Liver (tissue), 9 donors: ENCODE data around the gene OR2C3. TPM values are rescaled to one million over a fixed set of nuclear protein-coding genes. Genes with fewer than 3 reads are reported as not detected.

Source experiments
- DNase-seq: peaks from one replicate; pipeline ENCODE4 v3.0.0-alpha.2; 2017; ENCODE audit warnings: low spot score
- H3K27ac ChIP-seq, 2 donors: one replicate each; pipeline ENCODE4 v1.7.0; 2013; ENCODE audit warnings: inconsistent platforms in 2 of 2, low read length in 2 of 2, control low read depth in 1 of 2, low read depth in 1 of 2, mild to moderate bottlenecking in 1 of 2
- H3K27me3 ChIP-seq, 4 donors: one replicate each; pipeline versions ENCODE4 v1.6.1 to v1.7.0; 2013; ENCODE audit warnings: low read length in 3 of 4, inconsistent platforms in 1 of 4, mild to moderate bottlenecking in 1 of 4, moderate library complexity in 1 of 4; ENCODE audit not compliant: control insufficient read depth in 4 of 4, insufficient read depth in 4 of 4
- H3K36me3 ChIP-seq, 4 donors: one replicate each; pipeline versions ENCODE4 v1.6.1 to v1.7.0; 2013; ENCODE audit warnings: low read length in 3 of 4, mild to moderate bottlenecking in 3 of 4, low read depth in 1 of 4, moderate library complexity in 1 of 4; ENCODE audit not compliant: control insufficient read depth in 4 of 4, insufficient read depth in 3 of 4
- H3K4me1 ChIP-seq, 4 donors: one replicate each; pipeline versions ENCODE4 v1.6.1 to v1.7.0; 2013; ENCODE audit warnings: low read length in 3 of 4, mild to moderate bottlenecking in 3 of 4, moderate library complexity in 1 of 4; ENCODE audit not compliant: control insufficient read depth in 4 of 4, insufficient read depth in 4 of 4
- H3K4me3 ChIP-seq, 3 donors: one replicate each; pipeline versions ENCODE4 v1.6.1 to v1.7.0; 2013; ENCODE audit warnings: low read length in 3 of 3, control low read depth in 1 of 3, low read depth in 1 of 3, mild to moderate bottlenecking in 1 of 3
- H3K9ac ChIP-seq, 2 donors: one replicate each; pipeline ENCODE4 v1.7.0; 2013; ENCODE audit warnings: low read length in 2 of 2, mild to moderate bottlenecking in 2 of 2, moderate library complexity in 2 of 2, control low read depth in 1 of 2, low read depth in 1 of 2
- H3K9me3 ChIP-seq, 4 donors: one replicate each; pipeline versions ENCODE4 v1.6.1 to v1.7.0; 2013; ENCODE audit warnings: low read length in 3 of 4; ENCODE audit not compliant: control insufficient read depth in 4 of 4
- EGR1 ChIP-seq, 2 donors: IDR thresholded peaks; 2 replicates each; pipeline ENCODE4 v1.6.1; 2016 to 2018; ENCODE audit warnings: antibody characterized with exemption in 2 of 2, low read depth in 2 of 2
- FOXA1 ChIP-seq: IDR thresholded peaks from 2 replicates; pipeline ENCODE4 v1.6.1; 2016; ENCODE audit warnings: antibody characterized with exemption
- FOXA2 ChIP-seq: IDR thresholded peaks from 2 replicates; pipeline ENCODE4 v1.6.1; 2016; ENCODE audit warnings: antibody characterized with exemption
- GABPA ChIP-seq, 2 donors: IDR thresholded peaks in 1 of 2; conservative IDR thresholded peaks in 1 of 2; 2 replicates each; pipeline ENCODE4 v1.6.1; 2016; ENCODE audit warnings: antibody characterized with exemption in 2 of 2, mild to moderate bottlenecking in 1 of 2, moderate library complexity in 1 of 2
- HNF4A ChIP-seq, 2 donors: conservative IDR thresholded peaks; 2 replicates each; pipeline ENCODE4 v1.6.1; 2016; ENCODE audit warnings: antibody characterized with exemption in 2 of 2, mild to moderate bottlenecking in 2 of 2
- HNF4G ChIP-seq: IDR thresholded peaks from 2 replicates; pipeline ENCODE4 v1.6.1; 2016; ENCODE audit warnings: antibody characterized with exemption
- JUND ChIP-seq, 2 donors: IDR thresholded peaks; 2 replicates each; pipeline ENCODE4 v1.6.1; 2016; ENCODE audit warnings: antibody characterized with exemption in 2 of 2
- MAX ChIP-seq: IDR thresholded peaks from 2 replicates; pipeline ENCODE4 v1.6.1; 2016; ENCODE audit warnings: antibody characterized with exemption
- NR2F2 ChIP-seq: IDR thresholded peaks from 2 replicates; pipeline ENCODE4 v1.6.1; 2016; ENCODE audit warnings: antibody characterized with exemption
- RAD21 ChIP-seq, 2 donors: IDR thresholded peaks; 2 replicates each; pipeline ENCODE4 v1.6.1; 2016; ENCODE audit warnings: antibody characterized with exemption in 2 of 2, mild to moderate bottlenecking in 2 of 2
- REST ChIP-seq: IDR thresholded peaks from 2 replicates; pipeline ENCODE4 v1.6.1; 2016; ENCODE audit warnings: antibody characterized with exemption, mild to moderate bottlenecking
- RXRA ChIP-seq, 2 donors: IDR thresholded peaks; 2 replicates each; pipeline ENCODE4 v1.6.1; 2017 to 2018; ENCODE audit warnings: antibody characterized with exemption in 2 of 2, mild to moderate bottlenecking in 1 of 2
- SP1 ChIP-seq: IDR thresholded peaks from 2 replicates; pipeline ENCODE4 v1.6.1; 2018; ENCODE audit warnings: antibody characterized with exemption, mild to moderate bottlenecking
- TAF1 ChIP-seq: conservative IDR thresholded peaks from 2 replicates; pipeline ENCODE4 v1.6.1; 2016; ENCODE audit warnings: antibody characterized with exemption, mild to moderate bottlenecking
- YY1 ChIP-seq: IDR thresholded peaks from 2 replicates; pipeline ENCODE4 v1.6.1; 2016; ENCODE audit warnings: antibody characterized with exemption, mild to moderate bottlenecking
- WGBS: extraction: QIAGEN DNeasy Blood & Tissue Kit; methylation state at CpG from one replicate; pipeline ENCODE4 v1.1.7; 2013; 5-methylcytosine and 5-hydroxymethylcytosine counted together
- polyA plus RNA-seq, 2 donors: library from polyadenylated mRNA; stranded (reverse) in 1 of 2; unstranded in 1 of 2; fragments of 200-250 nt in 1 of 2; fragments of >200 nt in 1 of 2; fragmentation: Nextera tagmentation in 1 of 2; extraction: Ambion mirVana in 1 of 2; gene quantifications; one replicate each; pipeline versions ENCODE4 v1.2.1 to v1.2.3, GENCODE V29; 2013 to 2015
- total RNA-seq, 2 donors: library from RNA; depleted of rRNA; stranded (reverse); fragments of >200 nt; gene quantifications; one replicate each; pipeline ENCODE4 v1.2.3, GENCODE V29; 2014
- TF ChIP-seq, protein P1 (sequence below): fragments of 150-350 bp; IDR thresholded peaks from 2 replicates; pipeline ENCODE4 v1.5.1; 2017; ENCODE audit warnings: improper control_type of control experiment, low read depth, low read length; ENCODE audit not compliant: missing input control
- TF ChIP-seq, protein P2 (sequence below): IDR thresholded peaks from 2 replicates; pipeline ENCODE4 v1.6.1; 2016; ENCODE audit warnings: antibody characterized with exemption
- TF ChIP-seq, protein P3 (sequence below): IDR thresholded peaks from 2 replicates; pipeline ENCODE4 v1.6.1; 2016; ENCODE audit warnings: antibody characterized with exemption
- donor health status: healthy.
- donor health status: healthy.
- donor health status: healthy.
- donor health status: healthy.
- donor health status: healthy.

The OR2C3 gene
- total and polyA plus RNA-seq, 4 donors: 0.05 TPM; not detected in 3

DNA sequence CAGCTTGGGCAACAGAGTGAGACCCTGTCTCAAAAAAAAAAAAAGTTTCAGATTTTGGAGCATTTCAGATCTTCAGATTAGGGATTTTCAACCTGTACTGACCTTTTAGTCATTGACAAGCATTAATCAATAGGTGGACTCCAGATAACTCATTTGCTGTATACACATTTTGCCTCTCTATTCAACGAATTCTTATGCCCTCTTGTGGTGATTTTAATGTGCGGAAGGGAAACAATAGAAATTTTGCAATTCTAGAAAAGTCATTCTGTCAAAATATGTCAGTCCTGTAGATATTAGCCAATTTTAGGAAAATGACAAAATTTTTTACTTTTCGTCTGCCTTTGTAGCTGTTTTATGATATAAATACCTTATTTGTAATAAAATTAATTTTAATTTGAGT is 40.3 kb upstream of the OR2C3 start:
- 32% methylated on average over 3 of the region's 3 CpGs for WGBS
- H3K27me3 ChIP-seq: no peaks in the 10 kb centered on the region
- no peaks in the 10 kb centered on the region for H3K9me3 ChIP-seq
- H3K9ac ChIP-seq: no peak overlapping the region
- TF ChIP-seq RAD21 (IDR thresholded peaks at IDR 0.05) (peak; percentile 59 to 62), REST (no peak)
- TF ChIP-seq, protein P1, sequence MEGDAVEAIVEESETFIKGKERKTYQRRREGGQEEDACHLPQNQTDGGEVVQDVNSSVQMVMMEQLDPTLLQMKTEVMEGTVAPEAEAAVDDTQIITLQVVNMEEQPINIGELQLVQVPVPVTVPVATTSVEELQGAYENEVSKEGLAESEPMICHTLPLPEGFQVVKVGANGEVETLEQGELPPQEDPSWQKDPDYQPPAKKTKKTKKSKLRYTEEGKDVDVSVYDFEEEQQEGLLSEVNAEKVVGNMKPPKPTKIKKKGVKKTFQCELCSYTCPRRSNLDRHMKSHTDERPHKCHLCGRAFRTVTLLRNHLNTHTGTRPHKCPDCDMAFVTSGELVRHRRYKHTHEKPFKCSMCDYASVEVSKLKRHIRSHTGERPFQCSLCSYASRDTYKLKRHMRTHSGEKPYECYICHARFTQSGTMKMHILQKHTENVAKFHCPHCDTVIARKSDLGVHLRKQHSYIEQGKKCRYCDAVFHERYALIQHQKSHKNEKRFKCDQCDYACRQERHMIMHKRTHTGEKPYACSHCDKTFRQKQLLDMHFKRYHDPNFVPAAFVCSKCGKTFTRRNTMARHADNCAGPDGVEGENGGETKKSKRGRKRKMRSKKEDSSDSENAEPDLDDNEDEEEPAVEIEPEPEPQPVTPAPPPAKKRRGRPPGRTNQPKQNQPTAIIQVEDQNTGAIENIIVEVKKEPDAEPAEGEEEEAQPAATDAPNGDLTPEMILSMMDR: peak; percentile 34
- TF ChIP-seq, protein P2, sequence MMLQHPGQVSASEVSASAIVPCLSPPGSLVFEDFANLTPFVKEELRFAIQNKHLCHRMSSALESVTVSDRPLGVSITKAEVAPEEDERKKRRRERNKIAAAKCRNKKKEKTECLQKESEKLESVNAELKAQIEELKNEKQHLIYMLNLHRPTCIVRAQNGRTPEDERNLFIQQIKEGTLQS: no peak
- no peak overlapping the region for H3K27ac ChIP-seq
- H3K4me1 ChIP-seq: no peaks in the 10 kb centered on the region
- H3K36me3 ChIP-seq: no peaks in the 10 kb centered on the region
- no peak for DNase-seq
- no peak overlapping the region for H3K4me3 ChIP-seq

GRCh38 chr1:247574664-247575063 is 38.4 kb upstream of the OR2C3 start:
- Histone ChIP-seq H3K4me1 (no peaks in the 10 kb centered on the region), H3K27me3 (no peaks in the 10 kb centered on the region), H3K9ac (no peak overlapping the region), H3K27ac (no peak overlapping the region), H3K4me3 (no peak overlapping the region), H3K36me3 (no peaks in the 10 kb centered on the region), H3K9me3 (no peaks in the 10 kb centered on the region)
- DNase-seq: no peak
- no peak for TF ChIP-seq RAD21 (IDR thresholded peaks at IDR 0.05)
- TF ChIP-seq YY1: no peak
- TF ChIP-seq FOXA2: no peak
- TF ChIP-seq FOXA1: no peak
- no peak for TF ChIP-seq REST
- TF ChIP-seq EGR1 (IDR thresholded peaks at IDR 0.05; ENCODE audit: low read depth in 2 of 2): no peak
- TF ChIP-seq SP1: no peak
- TF ChIP-seq TAF1: no peak
- TF ChIP-seq, protein P3, sequence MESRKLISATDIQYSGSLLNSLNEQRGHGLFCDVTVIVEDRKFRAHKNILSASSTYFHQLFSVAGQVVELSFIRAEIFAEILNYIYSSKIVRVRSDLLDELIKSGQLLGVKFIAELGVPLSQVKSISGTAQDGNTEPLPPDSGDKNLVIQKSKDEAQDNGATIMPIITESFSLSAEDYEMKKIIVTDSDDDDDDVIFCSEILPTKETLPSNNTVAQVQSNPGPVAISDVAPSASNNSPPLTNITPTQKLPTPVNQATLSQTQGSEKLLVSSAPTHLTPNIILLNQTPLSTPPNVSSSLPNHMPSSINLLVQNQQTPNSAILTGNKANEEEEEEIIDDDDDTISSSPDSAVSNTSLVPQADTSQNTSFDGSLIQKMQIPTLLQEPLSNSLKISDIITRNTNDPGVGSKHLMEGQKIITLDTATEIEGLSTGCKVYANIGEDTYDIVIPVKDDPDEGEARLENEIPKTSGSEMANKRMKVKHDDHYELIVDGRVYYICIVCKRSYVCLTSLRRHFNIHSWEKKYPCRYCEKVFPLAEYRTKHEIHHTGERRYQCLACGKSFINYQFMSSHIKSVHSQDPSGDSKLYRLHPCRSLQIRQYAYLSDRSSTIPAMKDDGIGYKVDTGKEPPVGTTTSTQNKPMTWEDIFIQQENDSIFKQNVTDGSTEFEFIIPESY: no peak
- no peak for TF ChIP-seq HNF4A (conservative IDR thresholded peaks at IDR 0.05)
- TF ChIP-seq GABPA (IDR thresholded peaks at IDR 0.05 in 1 of 2, conservative IDR thresholded peaks at IDR 0.05 in 1 of 2): no peak
- TF ChIP-seq MAX: no peak
- no peak for TF ChIP-seq JUND (IDR thresholded peaks at IDR 0.05)
- TF ChIP-seq, protein P1: no peak
- no peak for TF ChIP-seq HNF4G
- TF ChIP-seq NR2F2: no peak
- no peak for TF ChIP-seq RXRA (IDR thresholded peaks at IDR 0.05)
- TF ChIP-seq, protein P2: no peak
